GM19397 (cell line): ENCODE measurements around the gene GCNT1.
A peak's percentile ranks its signal among the peaks of the same experiment; 100 is the strongest.
"Not testable (repeated sequence)": the region's sequence is repeated elsewhere in the genome, so short reads cannot be mapped to it uniquely, and the experiment has no call there.

Experiments
- ATAC-seq: cut with Tn5 transposase; IDR thresholded peaks from one replicate; pipeline ENCODE4 v1.9.1; 2021; ENCODE audit warnings: mild to moderate bottlenecking, moderate library complexity; ENCODE audit not compliant: unreplicated experiment

GCNT1 gene

GRCh38 chr9:76458903-76459693, at the start of gene GCNT1:
Gene GCNT1 (plus strand): TSS chr9:76459182. CDS start chr9:76502382, 43,200 bp downstream.
- peak; percentile 91 for ATAC-seq

DNA sequence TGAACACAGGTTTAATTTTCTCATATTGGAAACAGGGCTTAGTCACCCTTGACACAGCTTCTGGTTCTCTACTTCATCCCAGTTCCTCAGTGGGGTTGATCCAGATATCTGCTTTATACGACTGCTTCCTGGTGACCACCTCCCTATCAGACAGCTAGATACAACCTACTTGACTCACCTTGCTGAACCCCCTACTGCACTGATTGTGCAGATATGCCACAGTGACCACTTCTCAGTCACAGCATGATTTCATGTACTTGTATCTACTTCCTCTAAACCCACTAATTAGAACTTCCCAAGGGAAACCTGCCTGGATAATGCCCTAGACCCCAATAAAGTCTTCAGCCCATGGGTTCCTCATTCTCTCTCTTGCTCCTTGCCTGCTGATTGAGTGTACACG, 46.3 kb upstream of the GCNT1 start:
- ATAC-seq, result no peak

DNA sequence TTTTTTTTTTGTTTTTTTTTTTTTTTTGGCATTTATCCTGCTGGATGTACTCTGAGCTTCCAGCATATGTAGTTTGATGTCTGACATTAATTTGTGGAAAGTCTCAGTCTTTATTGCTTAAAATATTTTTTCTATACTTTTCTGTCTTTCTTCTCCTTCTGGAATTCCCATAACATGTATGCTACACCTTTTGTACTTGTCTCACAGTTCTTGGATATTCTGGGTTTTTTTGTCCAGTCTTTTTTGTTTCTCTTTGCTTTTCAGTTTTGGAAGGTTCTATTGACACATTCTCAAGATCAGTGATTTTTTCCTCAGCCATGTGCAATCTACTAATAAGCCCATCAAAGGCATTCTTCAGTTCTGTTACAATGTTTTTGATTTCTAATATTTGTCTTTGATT, 45.3 kb upstream of the GCNT1 start:
- no peak for ATAC-seq

- peak; percentile 75 for ATAC-seq
Measured at GRCh38 chr9:76414661-76415060, 44.3 kb upstream of the GCNT1 start.

- no peak for ATAC-seq
Measured at GRCh38 chr9:76415154-76415553, 43.8 kb upstream of the GCNT1 start.

GRCh38 chr9:76415731-76416130, 43.3 kb upstream of the GCNT1 start:
- ATAC-seq, result no peak

- ATAC-seq, result no peak
Measured at GRCh38 chr9:76417394-76417793, 41.6 kb upstream of the GCNT1 start.

- no peak for ATAC-seq
Measured at GRCh38 chr9:76419782-76420380, 39.1 kb upstream of the GCNT1 start.

GRCh38 chr9:76423216-76424177, 35.5 kb upstream of the GCNT1 start:
- ATAC-seq, result no peak

- no peak for ATAC-seq
Measured at GRCh38 chr9:76424491-76424890, 34.5 kb upstream of the GCNT1 start.

DNA sequence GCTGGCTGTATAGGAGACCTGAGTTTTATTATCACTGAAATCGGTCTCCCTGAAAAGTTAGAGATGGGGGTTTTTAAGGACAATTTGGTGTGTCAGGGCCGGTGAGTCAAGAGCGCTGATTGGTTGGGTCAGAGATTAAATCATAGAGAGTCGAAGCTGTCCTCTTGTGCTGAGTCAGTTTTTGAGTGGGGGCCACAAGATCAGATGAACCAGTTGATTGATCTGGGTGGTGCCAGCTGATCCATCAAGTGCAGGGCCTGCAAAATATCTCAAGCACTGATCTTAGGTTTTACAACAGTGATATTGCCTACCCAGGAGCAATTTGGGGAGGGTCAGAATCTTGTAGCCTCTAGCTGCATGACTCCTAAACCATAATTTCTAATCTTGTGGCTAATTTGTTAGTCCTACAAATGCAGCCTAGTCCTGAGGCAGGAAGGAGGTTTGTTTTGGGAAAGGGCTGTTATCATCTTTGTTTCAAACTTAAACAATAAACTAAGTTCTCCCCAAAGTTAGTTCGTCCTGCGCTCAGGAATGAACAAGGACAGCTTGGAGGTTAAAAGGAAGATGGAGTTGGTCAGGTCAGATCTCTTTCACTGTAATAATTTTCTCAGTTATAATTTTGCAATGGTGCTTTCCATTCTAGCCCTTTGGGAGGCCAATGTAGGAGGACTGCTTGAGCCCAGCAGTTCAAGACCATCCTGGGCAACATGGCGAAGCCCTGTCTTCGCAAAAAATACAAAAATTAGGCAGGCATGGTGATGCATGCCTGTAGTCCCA, 33.1 kb upstream of the GCNT1 start:
- ATAC-seq, result no peak

- no peak for ATAC-seq
Measured at GRCh38 chr9:76426807-76427419, 32.1 kb upstream of the GCNT1 start.

DNA sequence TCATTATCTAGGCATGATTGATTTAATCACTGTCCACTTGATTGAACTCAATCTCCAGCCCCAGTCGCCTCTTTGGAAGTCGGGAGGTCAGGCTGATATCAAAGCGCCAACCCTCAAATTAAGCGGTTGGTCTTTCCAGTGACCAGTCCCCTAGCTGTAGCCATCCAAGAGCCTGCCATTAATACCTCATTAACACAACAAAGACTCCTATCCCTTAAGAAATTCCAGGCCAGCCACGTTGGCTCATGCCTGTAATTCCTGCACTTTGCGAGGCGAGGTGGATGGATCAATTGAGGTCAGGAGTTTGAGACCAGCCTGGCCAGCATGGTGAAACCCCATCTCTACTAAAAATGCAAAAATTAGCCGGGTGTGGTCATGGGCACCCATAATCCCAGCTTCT, 27.4 kb upstream of the GCNT1 start:
- ATAC-seq, result no peak

GRCh38 chr9:76433406-76433805, 25.6 kb upstream of the GCNT1 start:
- no peak for ATAC-seq

DNA sequence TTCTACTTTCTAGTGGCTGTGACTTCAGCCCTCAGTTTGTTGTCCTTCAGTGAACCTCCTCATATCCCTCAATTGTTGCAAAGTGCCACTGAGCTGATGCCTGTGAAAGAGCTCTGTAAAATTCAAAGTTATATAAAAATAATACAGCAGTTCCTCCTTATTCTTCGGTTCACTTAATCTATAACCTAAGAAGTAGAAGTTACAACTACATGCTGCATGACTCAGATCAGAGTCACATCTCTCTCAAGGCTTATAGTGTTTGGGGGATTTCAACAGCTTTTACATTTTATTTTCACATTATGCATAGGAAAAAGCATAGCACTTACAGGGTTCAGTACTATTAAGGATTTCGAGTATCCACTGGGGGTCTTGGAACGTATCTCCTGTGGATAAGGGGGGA, 25.1 kb upstream of the GCNT1 start:
- ATAC-seq, result no peak

GRCh38 chr9:76434897-76435296, 24.1 kb upstream of the GCNT1 start:
- ATAC-seq, result not testable (repeated sequence)

- ATAC-seq, result not testable (repeated sequence)
Measured at GRCh38 chr9:76437017-76437699, 21.8 kb upstream of the GCNT1 start.

- peak; percentile 55 for ATAC-seq
Measured at GRCh38 chr9:76438841-76439588, 20.0 kb upstream of the GCNT1 start.
